ENCODE measurements around the gene SMYD3. TPM values are rescaled to one million over a fixed set of nuclear protein-coding genes. Genes with fewer than 3 reads are reported as not detected.
A peak's percentile ranks its signal among the peaks of the same experiment; 100 is the strongest.

The SMYD3 gene
- total RNA-seq, 1 donor = 171 TPM

GRCh38 chr1:245887829-245888228 lies 619.2 kb downstream of the SMYD3 start:
- no peaks in the 10 kb centered on the region for H3K36me3 ChIP-seq (ENCODE audit: insufficient read depth, low read length)
- TF ChIP-seq CTCF (IDR thresholded peaks at IDR 0.05; ENCODE audit: extremely low read depth, low read depth, low read length) = no peak
- H3K4me2 ChIP-seq (ENCODE audit: insufficient read depth, low read length) = no peak overlapping the region
- H4K20me1 ChIP-seq (ENCODE audit: insufficient read depth, low read length) = no peaks in the 10 kb centered on the region
- no peak overlapping the region for H3K27ac ChIP-seq (ENCODE audit: low read depth, low read length)
- H3K4me1 ChIP-seq (ENCODE audit: insufficient read depth, low read length) = no peaks in the 10 kb centered on the region
- H3K4me3 ChIP-seq (ENCODE audit: insufficient read depth, low read length) = no peak overlapping the region
- no peaks in the 10 kb centered on the region for H3K27me3 ChIP-seq (ENCODE audit: insufficient read depth, low read length)
- DNase-seq (ENCODE audit: insufficient read length, low spot score, missing footprints) = no peak
- no peaks in the 10 kb centered on the region for H3K79me2 ChIP-seq (ENCODE audit: insufficient read depth, low read length)
- H2AFZ ChIP-seq (ENCODE audit: low read length) = no peak overlapping the region
- H3K9me3 ChIP-seq (ENCODE audit: low read depth, low read length) = no peaks in the 10 kb centered on the region

- peaks cover 18% of the 10 kb centered on the region for H3K4me1 ChIP-seq (ENCODE audit: insufficient read depth, low read length)
- no peaks in the 10 kb centered on the region for H3K36me3 ChIP-seq (ENCODE audit: insufficient read depth, low read length)
- no peak overlapping the region for H2AFZ ChIP-seq (ENCODE audit: low read length)
- H3K4me2 ChIP-seq (ENCODE audit: insufficient read depth, low read length) = no peak overlapping the region
- no peak for TF ChIP-seq CTCF (IDR thresholded peaks at IDR 0.05; ENCODE audit: extremely low read depth, low read depth, low read length)
- no peak for DNase-seq (ENCODE audit: insufficient read length, low spot score, missing footprints)
- H3K9me3 ChIP-seq (ENCODE audit: low read depth, low read length) = no peaks in the 10 kb centered on the region
- H3K27ac ChIP-seq (ENCODE audit: low read depth, low read length) = peak overlapping the region; percentile 88
- H3K79me2 ChIP-seq (ENCODE audit: insufficient read depth, low read length) = no peaks in the 10 kb centered on the region
- H3K27me3 ChIP-seq (ENCODE audit: insufficient read depth, low read length) = no peaks in the 10 kb centered on the region
- no peaks in the 10 kb centered on the region for H4K20me1 ChIP-seq (ENCODE audit: insufficient read depth, low read length)
- H3K4me3 ChIP-seq (ENCODE audit: insufficient read depth, low read length) = no peak overlapping the region
Observed at GRCh38 chr1:245881767-245882391, 625.2 kb downstream of the SMYD3 start.

- H3K9me3 ChIP-seq (ENCODE audit: low read depth, low read length) = no peaks in the 10 kb centered on the region
- H3K27me3 ChIP-seq (ENCODE audit: insufficient read depth, low read length) = no peaks in the 10 kb centered on the region
- H3K4me1 ChIP-seq (ENCODE audit: insufficient read depth, low read length) = peaks cover 21% of the 10 kb centered on the region
- no peaks in the 10 kb centered on the region for H3K79me2 ChIP-seq (ENCODE audit: insufficient read depth, low read length)
- peak overlapping the region; percentile 34 for H3K4me2 ChIP-seq (ENCODE audit: insufficient read depth, low read length)
- no peak overlapping the region for H2AFZ ChIP-seq (ENCODE audit: low read length)
- peak overlapping the region; percentile 88 for H3K27ac ChIP-seq (ENCODE audit: low read depth, low read length)
- no peaks in the 10 kb centered on the region for H4K20me1 ChIP-seq (ENCODE audit: insufficient read depth, low read length)
- no peaks in the 10 kb centered on the region for H3K36me3 ChIP-seq (ENCODE audit: insufficient read depth, low read length)
- DNase-seq (ENCODE audit: insufficient read length, low spot score, missing footprints) = peak; percentile 78
- H3K4me3 ChIP-seq (ENCODE audit: insufficient read depth, low read length) = no peak overlapping the region
- no peak for TF ChIP-seq CTCF (IDR thresholded peaks at IDR 0.05; ENCODE audit: extremely low read depth, low read depth, low read length)
Observed at GRCh38 chr1:245880754-245881403, 626.2 kb downstream of the SMYD3 start.

GRCh38 chr1:245879091-245879490 lies 628.0 kb downstream of the SMYD3 start:
- H3K4me2 ChIP-seq (ENCODE audit: insufficient read depth, low read length) = no peak overlapping the region
- H3K36me3 ChIP-seq (ENCODE audit: insufficient read depth, low read length) = no peaks in the 10 kb centered on the region
- no peaks in the 10 kb centered on the region for H3K9me3 ChIP-seq (ENCODE audit: low read depth, low read length)
- no peak for TF ChIP-seq CTCF (IDR thresholded peaks at IDR 0.05; ENCODE audit: extremely low read depth, low read depth, low read length)
- no peaks in the 10 kb centered on the region for H3K79me2 ChIP-seq (ENCODE audit: insufficient read depth, low read length)
- H3K27ac ChIP-seq (ENCODE audit: low read depth, low read length) = no peak overlapping the region
- no peak overlapping the region for H3K4me3 ChIP-seq (ENCODE audit: insufficient read depth, low read length)
- no peaks in the 10 kb centered on the region for H3K27me3 ChIP-seq (ENCODE audit: insufficient read depth, low read length)
- H3K4me1 ChIP-seq (ENCODE audit: insufficient read depth, low read length) = peaks cover 39% of the 10 kb centered on the region
- H4K20me1 ChIP-seq (ENCODE audit: insufficient read depth, low read length) = no peaks in the 10 kb centered on the region
- no peak overlapping the region for H2AFZ ChIP-seq (ENCODE audit: low read length)
- no peak for DNase-seq (ENCODE audit: insufficient read length, low spot score, missing footprints)
